Neural cell (in vitro differentiated cells): ENCODE measurements around the gene PTH1R.

Source experiments
- CTCF ChIP-seq: fragments of 450-650 bp; IDR thresholded peaks from 2 replicates; pipeline ENCODE4 v1.5.1; 2014; ENCODE audit warnings: antibody characterized with exemption, mild to moderate bottlenecking, moderate library complexity; ENCODE audit not compliant: poor library complexity, severe bottlenecking
- EZH2 ChIP-seq: fragments of 200-600, 300-800 bp; shearing (Covaris generic), sonication (generic); IDR thresholded peaks from 2 replicates; pipeline ENCODE4 v1.6.1; 2014; ENCODE audit warnings: antibody characterized with exemption, low read length, borderline replicate concordance, mild to moderate bottlenecking; ENCODE audit not compliant: insufficient read depth, poor library complexity, severe bottlenecking
- POLR2AphosphoS5 ChIP-seq: IDR thresholded peaks from 2 replicates; pipeline ENCODE4 v1.6.1; 2012
- REST ChIP-seq: IDR thresholded peaks from 2 replicates; pipeline ENCODE4 v1.6.1; 2012; ENCODE audit warnings: borderline replicate concordance
- SMC3 ChIP-seq: fragments of 450-650 bp; conservative IDR thresholded peaks from 2 replicates; pipeline ENCODE4 v1.6.1; 2014; ENCODE audit warnings: antibody characterized with exemption, mild to moderate bottlenecking, moderate library complexity; ENCODE audit not compliant: poor library complexity

GRCh38 chr3:46931631-46932331, 54.3 kb downstream of the PTH1R start:
- no peak for TF ChIP-seq CTCF
- no peak for TF ChIP-seq POLR2AphosphoS5
- TF ChIP-seq REST: no peak
- TF ChIP-seq SMC3: no peak
- no peak for TF ChIP-seq EZH2
